Endothelial cell of umbilical vein (primary cell): ENCODE results near the gene HOXA4. TPM values are rescaled to one million over a fixed set of nuclear protein-coding genes. Genes with fewer than 3 reads are reported as not detected.
A peak's percentile ranks its signal among the peaks of the same experiment; 100 is the strongest.

ENCODE experiments used
- BruUV-seq: library from RNA; stranded (reverse); fragments of 400-500 nt; replicated peaks from 2 replicates; lab custom pipeline; 2021; lab: Mats Ljungman, UMichigan
- CTCF ChIA-PET: fragments of 300-600, 350-600 bp; sonication (Branson Sonifier 250); formaldehyde crosslinking; loops from one replicate; lab custom pipeline; 2021; ENCODE audit warnings: antibody characterized with exemption, inconsistent platforms; lab: Charles Lee
- POLR2A ChIA-PET: fragments of 300-600, 350-600 bp; sonication (Branson Sonifier 250); formaldehyde crosslinking; loops from one replicate; lab custom pipeline; 2021; ENCODE audit warnings: antibody characterized with exemption, inconsistent platforms; lab: Charles Lee
- DNase-seq: peaks from one replicate; pipeline ENCODE4 v3.0.0-alpha.2; 2011; ENCODE audit warnings: low read depth, low spot score
- FAIRE-seq: peaks from 2 replicates; lab custom pipeline; 2011; peaks lifted over from hg19 to GRCh38; lab: Jason Lieb, UNC
- H2AFZ ChIP-seq: 2 replicates; pipeline ENCODE4 v1.6.0; 2012; ENCODE audit warnings: low read depth, low read length, control low read depth, inconsistent platforms
- H3K27ac ChIP-seq: 2 replicates; pipeline ENCODE4 v1.5.1; 2011; ENCODE audit warnings: low read depth, mild to moderate bottlenecking, control low read depth, low read length, moderate library complexity; ENCODE audit not compliant: insufficient read depth
- H3K27me3 ChIP-seq, 2 experiments: 2 replicates each; pipeline versions ENCODE4 v1.6.0 to v1.6.1; 2011; ENCODE audit warnings: low read length in 2 of 2, mixed read lengths in 1 of 2; ENCODE audit not compliant: control insufficient read depth in 2 of 2, insufficient read depth in 2 of 2
- H3K36me3 ChIP-seq, 2 experiments: 2 replicates in 1 of 2; 3 replicates in 1 of 2; pipeline ENCODE4 v1.5.1; 2011; ENCODE audit warnings: low read length in 2 of 2, mild to moderate bottlenecking in 1 of 2, moderate library complexity in 1 of 2; ENCODE audit not compliant: control insufficient read depth in 2 of 2, insufficient read depth in 2 of 2; ENCODE audit errors: extremely low read depth in 1 of 2
- H3K4me1 ChIP-seq: 3 replicates; pipeline ENCODE4 v1.5.1; 2011; ENCODE audit warnings: mild to moderate bottlenecking, low read length; ENCODE audit not compliant: control insufficient read depth, insufficient read depth; ENCODE audit errors: extremely low read depth
- H3K4me2 ChIP-seq: 2 replicates; pipeline ENCODE4 v1.6.1; 2011; ENCODE audit warnings: low read length, control low read depth, mixed read lengths; ENCODE audit not compliant: insufficient read depth
- H3K4me3 ChIP-seq, 3 experiments: fragments of 200-600 bp in 1 of 3; sonication (generic), shearing (Covaris generic) in 1 of 3; replicated peaks in 1 of 3; 2 replicates each; pipeline ENCODE4 v1.5.1; 2011 to 2016; ENCODE audit warnings: control low read depth in 3 of 3, low read length in 3 of 3, mild to moderate bottlenecking in 2 of 3, inconsistent platforms in 1 of 3, low read depth in 1 of 3, moderate library complexity in 1 of 3; ENCODE audit not compliant: insufficient read depth in 1 of 3
- H3K79me2 ChIP-seq: 2 replicates; pipeline ENCODE4 v1.6.0; 2012; ENCODE audit warnings: low read length, inconsistent platforms; ENCODE audit not compliant: control insufficient read depth, insufficient read depth
- H3K9ac ChIP-seq: replicated peaks from 2 replicates; pipeline ENCODE3; 2011; ENCODE audit warnings: low read length, control low read depth; ENCODE audit not compliant: insufficient read depth; ENCODE audit errors: extremely low read depth
- H3K9me1 ChIP-seq: replicated peaks from 3 replicates; pipeline ENCODE4 v1.6.0; 2011; ENCODE audit warnings: mild to moderate bottlenecking, low read length; ENCODE audit not compliant: control insufficient read depth, insufficient read depth; ENCODE audit errors: extremely low read depth
- H3K9me3 ChIP-seq: replicated peaks from 2 replicates; pipeline ENCODE4 v1.5.1; 2012; ENCODE audit warnings: low read length, inconsistent platforms; ENCODE audit not compliant: control insufficient read depth, insufficient read depth
- H4K20me1 ChIP-seq: replicated peaks from 2 replicates; pipeline ENCODE3; 2011; ENCODE audit warnings: mild to moderate bottlenecking, low read length; ENCODE audit not compliant: control insufficient read depth, insufficient read depth; ENCODE audit errors: extremely low read depth
- CTCF ChIP-seq, 2 donors: IDR thresholded peaks; 1 replicate in 1 of 2; 2 replicates in 1 of 2; pipeline ENCODE4 v1.5.1; 2011; ENCODE audit warnings: low read length in 2 of 2, mild to moderate bottlenecking in 2 of 2, moderate library complexity in 2 of 2, control low read depth in 1 of 2, inconsistent platforms in 1 of 2, low read depth in 1 of 2; ENCODE audit not compliant: insufficient read depth in 1 of 2; ENCODE audit errors: extremely low read depth in 1 of 2
- EZH2 ChIP-seq: IDR thresholded peaks from 2 replicates; pipeline ENCODE4 v1.6.1; 2012; ENCODE audit warnings: borderline replicate concordance, low read depth, mild to moderate bottlenecking, moderate library complexity, low read length, inconsistent platforms; ENCODE audit not compliant: severe bottlenecking
- FOS ChIP-seq: IDR thresholded peaks from 2 replicates; pipeline ENCODE4 v1.6.1; 2011; ENCODE audit warnings: mild to moderate bottlenecking, low read length, moderate library complexity, borderline replicate concordance; ENCODE audit not compliant: insufficient read depth
- GATA2 ChIP-seq: IDR thresholded peaks from 2 replicates; pipeline ENCODE4 v1.7.0; 2011; ENCODE audit warnings: low read depth, mild to moderate bottlenecking, moderate library complexity, mixed read lengths, low read length; ENCODE audit not compliant: insufficient read length, insufficient read depth
- JUN ChIP-seq: IDR thresholded peaks from 2 replicates; pipeline ENCODE4 v1.6.1; 2011; ENCODE audit warnings: borderline replicate concordance, low read depth; ENCODE audit not compliant: insufficient read length, insufficient read depth
- MAX ChIP-seq: IDR thresholded peaks from 2 replicates; pipeline ENCODE4 v1.6.1; 2011; ENCODE audit not compliant: insufficient read depth, insufficient read length
- MYC ChIP-seq: IDR thresholded peaks from one replicate; pipeline ENCODE4 v1.6.1; 2011; ENCODE audit warnings: mild to moderate bottlenecking, low read depth, low read length
- POLR2A ChIP-seq: IDR thresholded peaks from 2 replicates; pipeline ENCODE4 v1.6.1; 2012; ENCODE audit warnings: low read depth, mild to moderate bottlenecking, control low read depth, low read length
- POLR2AphosphoS5 ChIP-seq: IDR thresholded peaks from 2 replicates; pipeline ENCODE4 v1.6.1; 2012; ENCODE audit warnings: low read depth, mild to moderate bottlenecking, control low read depth, low read length, moderate library complexity; ENCODE audit not compliant: insufficient read depth
- dilution Hi-C: fragments of 300-500 bp; cut with MboI; formaldehyde crosslinking; loops from one replicate; pipeline ENCODE4 v1.15.0; 2019; ENCODE audit warnings: low sequenced_read_pairs; ENCODE audit not compliant: extremely low pct_ligation_motif_present
- intact Hi-C: fragments of 100-400 bp; cut with micrococcal nuclease; formaldehyde crosslinking; loops from one replicate; pipeline ENCODE4 v1.10.0; 2022
- polyA plus RNA-seq, 4 experiments: library from polyadenylated mRNA; depleted of rRNA in 3 of 4; stranded (reverse) in 3 of 4; unstranded in 1 of 4; fragments of >200 nt; gene quantifications; 2 replicates each; pipeline versions ENCODE4 v1.2.1 to v1.2.3, GENCODE V29; 2011 to 2012; ENCODE audit warnings: missing spikeins in 1 of 4
- total RNA-seq: library from RNA; stranded (reverse); gene quantifications from 2 replicates; pipeline ENCODE4 v1.2.3, GENCODE V29; 2021

Gene HOXA4
- total and polyA plus RNA-seq, 2 donors (not counting 3 experiments of a cell fraction or from before 2014, with no cell fraction given), result 4.9 to 8.1 TPM

GRCh38 chr7:27124902-27125689 lies 5.5 kb downstream of the HOXA4 start:
- H3K9me3 ChIP-seq, result no peaks in the 10 kb centered on the region
- peak overlapping the region; percentile 96 for H3K27ac ChIP-seq
- no peak overlapping the region for H3K4me3 ChIP-seq
- no peak overlapping the region for H3K9ac ChIP-seq
- CTCF ChIA-PET, result interaction anchor here (0.9 to 1.4 kb wide), 2 partner anchors 10 to 28 kb away, joined by 3 read pairs; no protein-coding TSS in a partner anchor
- TF ChIP-seq JUN (no peak), POLR2A (no peak), POLR2AphosphoS5 (no peak), GATA2 (no peak), MAX (no peak), MYC (no peak), FOS (no peak), EZH2 (no peak), CTCF (IDR thresholded peaks at IDR 0.05; ENCODE audit: extremely low read depth in 1 of 2, insufficient read depth in 1 of 2, low read depth in 1 of 2, low read length in 2 of 2) (no peak)
- DNase-seq, result peak; percentile 60
- no peaks in the 10 kb centered on the region for H3K27me3 ChIP-seq
- BruUV-seq, result no TSS peak
- dilution Hi-C loops (no loop called here), intact Hi-C loops (loop anchor here (1.0 kb wide), 1 partner anchor 10 kb away; no protein-coding TSS in a partner anchor)
- H4K20me1 ChIP-seq, result no peaks in the 10 kb centered on the region
- H3K9me1 ChIP-seq, result no peaks in the 10 kb centered on the region
- H3K79me2 ChIP-seq, result peaks cover 67% of the 10 kb centered on the region
- H3K36me3 ChIP-seq, result peaks cover 0 to 11% of the 10 kb centered on the region in 2 experiments
- peak; percentile 69 for FAIRE-seq
- no peak overlapping the region for H2AFZ ChIP-seq
- peak overlapping the region; percentile 8 for H3K4me2 ChIP-seq
- POLR2A ChIA-PET, result interaction anchor here (0.5 to 0.8 kb wide), 2 partner anchors 54 to 933 kb away, joined by 3 to 6 read pairs; no protein-coding TSS in a partner anchor
- peaks cover 73% of the 10 kb centered on the region for H3K4me1 ChIP-seq
